ENCODE data around the gene HNRNPUL1. TPM values are rescaled to one million over a fixed set of nuclear protein-coding genes. Genes with fewer than 3 reads are reported as not detected.

HNRNPUL1 gene
- total and polyA plus RNA-seq, 9 of the 15 experiments (the other 6 are each of a cell fraction or from before 2014, with no cell fraction given): 7.3 to 211 (median 85.0) TPM

DNA sequence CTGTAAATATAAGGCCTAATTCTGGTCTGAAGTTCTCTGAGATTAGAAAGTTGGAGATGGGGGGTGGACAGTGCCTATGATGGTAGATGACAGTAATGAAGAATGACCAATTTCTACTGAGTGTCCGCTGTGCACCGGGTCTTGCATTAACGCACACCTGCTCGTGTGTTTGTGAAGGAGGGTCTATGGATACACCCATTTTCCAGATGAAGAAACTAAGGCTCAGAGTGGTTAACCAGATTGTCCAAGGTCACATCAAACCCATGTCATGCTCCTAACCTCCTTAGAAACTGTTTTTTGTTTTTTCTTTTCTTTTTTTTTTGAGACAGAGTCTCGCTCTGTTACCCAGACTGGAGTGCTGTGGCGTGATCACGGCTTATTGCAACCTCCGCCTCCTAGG, 31.5 kb upstream of the HNRNPUL1 start:
- FAIRE-seq (no peak), ATAC-seq (no peak), DNase-seq (ENCODE audit: extremely low read depth in 1 of 4, low spot score in 3 of 4) (no peak)
- ChIA-PET POLR2A (no interaction called here), CTCF (ENCODE audit: low intra/inter-chr PET ratio) (no interaction called here)
- peaks cover 0 to 1% of the 10 kb centered on the region in 2 experiments; a peak in 2 of 5 replicates for H3K27me3 ChIP-seq (ENCODE audit: control insufficient read depth in 2 of 2, insufficient read depth in 2 of 2, low read length in 2 of 2)
- no peak overlapping the region for H3K9ac ChIP-seq (ENCODE audit: insufficient read depth in 1 of 2, low read depth in 2 of 2, low read length in 2 of 2)
- no peaks in the 10 kb centered on the region for H3K79me2 ChIP-seq (ENCODE audit: control insufficient read depth, insufficient read depth, low read length)
- H3K27ac ChIP-seq (ENCODE audit: extremely low read depth, low read depth, low read length): no peak overlapping the region
- no peaks in the 10 kb centered on the region for H4K20me1 ChIP-seq (replicated peaks; ENCODE audit: control insufficient read depth, insufficient read depth, low read length)
- H3K4me1 ChIP-seq (replicated peaks in 1 of 2; ENCODE audit: control insufficient read depth in 2 of 2, insufficient read depth in 2 of 2, low read length in 2 of 2): peaks cover 0 to 4% of the 10 kb centered on the region in 2 experiments; a peak in 2 of 5 replicates
- in situ Hi-C loops (cut with MboI) (no loop called here), intact Hi-C loops (cut with micrococcal nuclease) (no loop called here)
- H3K36me3 ChIP-seq (ENCODE audit: control insufficient read depth, insufficient read depth, low read length): no peaks in the 10 kb centered on the region
- no peak overlapping the region for H3K4me2 ChIP-seq (ENCODE audit: insufficient read depth, low read length)
- no TSS peak for BruUV-seq (replicated peaks)
- no peak overlapping the region for H3K4me3 ChIP-seq
- H2AFZ ChIP-seq (ENCODE audit: low read depth, low read length): no peak overlapping the region
- no peaks in the 10 kb centered on the region for H3K9me3 ChIP-seq (replicated peaks; ENCODE audit: control insufficient read depth, insufficient read depth, low read depth, low read length)
- H3K9me1 ChIP-seq (ENCODE audit: control insufficient read depth, insufficient read depth, low read length): no peaks in the 10 kb centered on the region
- WGBS (ENCODE audit: insufficient coverage, low coverage, missing lambda C conversion rate): 86% methylated on average over 8 of the region's 8 CpGs
- TF ChIP-seq, protein P1, sequence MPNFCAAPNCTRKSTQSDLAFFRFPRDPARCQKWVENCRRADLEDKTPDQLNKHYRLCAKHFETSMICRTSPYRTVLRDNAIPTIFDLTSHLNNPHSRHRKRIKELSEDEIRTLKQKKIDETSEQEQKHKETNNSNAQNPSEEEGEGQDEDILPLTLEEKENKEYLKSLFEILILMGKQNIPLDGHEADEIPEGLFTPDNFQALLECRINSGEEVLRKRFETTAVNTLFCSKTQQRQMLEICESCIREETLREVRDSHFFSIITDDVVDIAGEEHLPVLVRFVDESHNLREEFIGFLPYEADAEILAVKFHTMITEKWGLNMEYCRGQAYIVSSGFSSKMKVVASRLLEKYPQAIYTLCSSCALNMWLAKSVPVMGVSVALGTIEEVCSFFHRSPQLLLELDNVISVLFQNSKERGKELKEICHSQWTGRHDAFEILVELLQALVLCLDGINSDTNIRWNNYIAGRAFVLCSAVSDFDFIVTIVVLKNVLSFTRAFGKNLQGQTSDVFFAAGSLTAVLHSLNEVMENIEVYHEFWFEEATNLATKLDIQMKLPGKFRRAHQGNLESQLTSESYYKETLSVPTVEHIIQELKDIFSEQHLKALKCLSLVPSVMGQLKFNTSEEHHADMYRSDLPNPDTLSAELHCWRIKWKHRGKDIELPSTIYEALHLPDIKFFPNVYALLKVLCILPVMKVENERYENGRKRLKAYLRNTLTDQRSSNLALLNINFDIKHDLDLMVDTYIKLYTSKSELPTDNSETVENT (CRISPR knock-in tag; IDR thresholded peaks at IDR 0.05): no peak
- no peak for TF ChIP-seq CBX2 (IDR thresholded peaks at IDR 0.05; ENCODE audit: insufficient read depth, low read length, poor library complexity, severe bottlenecking)
- no peak for TF ChIP-seq SPI1 (IDR thresholded peaks at IDR 0.05; ENCODE audit: borderline replicate concordance, low read depth, low read length)
- no peak for TF ChIP-seq PHF21A (IDR thresholded peaks at IDR 0.05; ENCODE audit: borderline replicate concordance, low read depth)
- TF ChIP-seq ZEB2 (IDR thresholded peaks at IDR 0.05): no peak
- no peak for TF ChIP-seq NR3C1 (CRISPR knock-in tag; IDR thresholded peaks at IDR 0.05)
- TF ChIP-seq, protein P2, sequence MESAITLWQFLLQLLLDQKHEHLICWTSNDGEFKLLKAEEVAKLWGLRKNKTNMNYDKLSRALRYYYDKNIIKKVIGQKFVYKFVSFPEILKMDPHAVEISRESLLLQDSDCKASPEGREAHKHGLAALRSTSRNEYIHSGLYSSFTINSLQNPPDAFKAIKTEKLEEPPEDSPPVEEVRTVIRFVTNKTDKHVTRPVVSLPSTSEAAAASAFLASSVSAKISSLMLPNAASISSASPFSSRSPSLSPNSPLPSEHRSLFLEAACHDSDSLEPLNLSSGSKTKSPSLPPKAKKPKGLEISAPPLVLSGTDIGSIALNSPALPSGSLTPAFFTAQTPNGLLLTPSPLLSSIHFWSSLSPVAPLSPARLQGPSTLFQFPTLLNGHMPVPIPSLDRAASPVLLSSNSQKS (CRISPR knock-in tag; IDR thresholded peaks at IDR 0.05): no peak
- TF ChIP-seq ADNP (tag; IDR thresholded peaks at IDR 0.05): peak; percentile 52; the same call in 1 of the 2 replicates
- TF ChIP-seq ZFP30 (CRISPR knock-in tag; IDR thresholded peaks at IDR 0.05; ENCODE audit: borderline replicate concordance): no peak
- no peak for TF ChIP-seq GABPB1 (CRISPR knock-in tag; IDR thresholded peaks at IDR 0.05)
- TF ChIP-seq KDM1A (IDR thresholded peaks at IDR 0.05): peak in 1 of 2 experiments; percentile 30; a peak in 1 of 4 replicates
- peak; percentile 58; the same call in 1 of the 2 replicates for TF ChIP-seq BCOR (IDR thresholded peaks at IDR 0.05)
- TF ChIP-seq, protein P3, sequence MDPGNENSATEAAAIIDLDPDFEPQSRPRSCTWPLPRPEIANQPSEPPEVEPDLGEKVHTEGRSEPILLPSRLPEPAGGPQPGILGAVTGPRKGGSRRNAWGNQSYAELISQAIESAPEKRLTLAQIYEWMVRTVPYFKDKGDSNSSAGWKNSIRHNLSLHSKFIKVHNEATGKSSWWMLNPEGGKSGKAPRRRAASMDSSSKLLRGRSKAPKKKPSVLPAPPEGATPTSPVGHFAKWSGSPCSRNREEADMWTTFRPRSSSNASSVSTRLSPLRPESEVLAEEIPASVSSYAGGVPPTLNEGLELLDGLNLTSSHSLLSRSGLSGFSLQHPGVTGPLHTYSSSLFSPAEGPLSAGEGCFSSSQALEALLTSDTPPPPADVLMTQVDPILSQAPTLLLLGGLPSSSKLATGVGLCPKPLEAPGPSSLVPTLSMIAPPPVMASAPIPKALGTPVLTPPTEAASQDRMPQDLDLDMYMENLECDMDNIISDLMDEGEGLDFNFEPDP (CRISPR knock-in tag; IDR thresholded peaks at IDR 0.05): no peak
- TF ChIP-seq MECOM (CRISPR knock-in tag; IDR thresholded peaks at IDR 0.05): no peak
- TF ChIP-seq RNF2 (IDR thresholded peaks at IDR 0.05): no peak
- TF ChIP-seq TEAD4 (IDR thresholded peaks at IDR 0.05; ENCODE audit: low read length): no peak
- TF ChIP-seq TEAD4 (CRISPR knock-in tag; IDR thresholded peaks at IDR 0.05; ENCODE audit: borderline replicate concordance): no peak
- TF ChIP-seq, protein P4, sequence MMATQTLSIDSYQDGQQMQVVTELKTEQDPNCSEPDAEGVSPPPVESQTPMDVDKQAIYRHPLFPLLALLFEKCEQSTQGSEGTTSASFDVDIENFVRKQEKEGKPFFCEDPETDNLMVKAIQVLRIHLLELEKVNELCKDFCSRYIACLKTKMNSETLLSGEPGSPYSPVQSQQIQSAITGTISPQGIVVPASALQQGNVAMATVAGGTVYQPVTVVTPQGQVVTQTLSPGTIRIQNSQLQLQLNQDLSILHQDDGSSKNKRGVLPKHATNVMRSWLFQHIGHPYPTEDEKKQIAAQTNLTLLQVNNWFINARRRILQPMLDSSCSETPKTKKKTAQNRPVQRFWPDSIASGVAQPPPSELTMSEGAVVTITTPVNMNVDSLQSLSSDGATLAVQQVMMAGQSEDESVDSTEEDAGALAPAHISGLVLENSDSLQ (IDR thresholded peaks at IDR 0.05): no peak
- TF ChIP-seq RBM25 (IDR thresholded peaks at IDR 0.05; ENCODE audit: low read depth, low read length, severe bottlenecking): peak; percentile 94
- TF ChIP-seq EP400 (IDR thresholded peaks at IDR 0.05): no peak
- no peak for TF ChIP-seq TGIF2 (CRISPR knock-in tag; IDR thresholded peaks at IDR 0.05)

Measured in K562 (cell line).